ENCODE data around the gene GHRHR.
A peak's percentile ranks its signal among the peaks of the same experiment; 100 is the strongest.

Gene GHRHR

GRCh38 chr7:30969604-30969970, 5.8 kb downstream of the GHRHR start:
- DNase-seq, result no peak

GRCh38 chr7:30970074-30970473, 6.3 kb downstream of the GHRHR start:
- DNase-seq, result no peak

- no peak for DNase-seq
Observed at GRCh38 chr7:30970594-30971094, 6.9 kb downstream of the GHRHR start.

- no peak for DNase-seq
Observed at GRCh38 chr7:30971440-30971839, 7.7 kb downstream of the GHRHR start.

- no peak for DNase-seq
Observed at GRCh38 chr7:30971840-30972563, 8.2 kb downstream of the GHRHR start.

- DNase-seq, result no peak
Observed at GRCh38 chr7:30973292-30973691, 9.5 kb downstream of the GHRHR start.

- DNase-seq, result no peak
Observed at GRCh38 chr7:30973791-30974604, 10.2 kb downstream of the GHRHR start.

GRCh38 chr7:30974605-30975255, 11.0 kb downstream of the GHRHR start:
- DNase-seq, result peak; percentile 81

GRCh38 chr7:30975256-30975899, 11.6 kb downstream of the GHRHR start:
- DNase-seq, result no peak

GRCh38 chr7:30976381-30976780, 12.6 kb downstream of the GHRHR start:
- no peak for DNase-seq

GRCh38 chr7:30977222-30977621, 13.5 kb downstream of the GHRHR start:
- DNase-seq, result no peak

- peak; percentile 44 for DNase-seq
Observed at GRCh38 chr7:30977896-30978564, 14.3 kb downstream of the GHRHR start.

- no peak for DNase-seq
Observed at GRCh38 chr7:30979027-30979426, 15.3 kb downstream of the GHRHR start.

- DNase-seq, result no peak
Observed at GRCh38 chr7:30980194-30980593, 16.4 kb downstream of the GHRHR start.

GRCh38 chr7:30980751-30981150, 17.0 kb downstream of the GHRHR start:
- no peak for DNase-seq

GRCh38 chr7:30983042-30983913, 19.5 kb downstream of the GHRHR start:
- peak; percentile 84 for DNase-seq

GRCh38 chr7:30983914-30984247, 20.1 kb downstream of the GHRHR start:
- DNase-seq, result no peak

GRCh38 chr7:30984359-30985107, 20.8 kb downstream of the GHRHR start:
- DNase-seq, result no peak

GRCh38 chr7:30985756-30986155, 22.0 kb downstream of the GHRHR start:
- no peak for DNase-seq

- no peak for DNase-seq
Observed at GRCh38 chr7:30986331-30986730, 22.6 kb downstream of the GHRHR start.

GRCh38 chr7:30986738-30987137, 23.0 kb downstream of the GHRHR start:
- no peak for DNase-seq
